ENCODE data around the gene RAB44.

Gene RAB44

GRCh38 chr6:36733300-36733699 is 35.7 kb downstream of the RAB44 start:
- DNase-seq, result no peak

DNA sequence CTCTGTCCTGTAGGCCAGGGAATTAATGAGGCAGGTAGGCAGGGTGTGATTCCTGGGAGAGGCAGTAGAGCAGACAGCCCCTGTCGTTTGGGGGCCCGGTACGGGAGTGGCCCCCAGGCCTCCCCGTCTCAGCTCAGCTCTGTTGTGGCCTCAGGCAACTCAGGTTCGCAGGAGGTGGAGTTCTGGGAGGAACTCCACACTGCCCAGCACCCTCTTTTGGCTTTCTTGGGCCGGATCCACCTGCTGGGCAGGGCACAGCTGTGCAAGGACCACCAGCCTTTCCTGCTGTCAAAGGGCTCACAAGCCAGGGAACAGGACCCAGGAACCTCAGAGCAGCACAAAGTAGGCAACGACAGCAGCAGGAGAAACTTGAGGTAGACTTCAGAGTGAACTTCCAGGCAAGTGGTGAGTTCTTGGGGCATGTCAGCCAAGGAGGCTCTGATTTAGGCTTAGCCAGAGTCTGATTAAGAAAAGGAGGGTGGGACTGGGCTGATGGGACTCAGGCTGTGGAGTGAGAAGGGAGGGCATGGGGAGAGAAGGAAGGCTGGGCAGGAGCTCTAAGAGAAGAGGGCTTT is 36.9 kb downstream of the RAB44 start:
- no peak for DNase-seq

DNA sequence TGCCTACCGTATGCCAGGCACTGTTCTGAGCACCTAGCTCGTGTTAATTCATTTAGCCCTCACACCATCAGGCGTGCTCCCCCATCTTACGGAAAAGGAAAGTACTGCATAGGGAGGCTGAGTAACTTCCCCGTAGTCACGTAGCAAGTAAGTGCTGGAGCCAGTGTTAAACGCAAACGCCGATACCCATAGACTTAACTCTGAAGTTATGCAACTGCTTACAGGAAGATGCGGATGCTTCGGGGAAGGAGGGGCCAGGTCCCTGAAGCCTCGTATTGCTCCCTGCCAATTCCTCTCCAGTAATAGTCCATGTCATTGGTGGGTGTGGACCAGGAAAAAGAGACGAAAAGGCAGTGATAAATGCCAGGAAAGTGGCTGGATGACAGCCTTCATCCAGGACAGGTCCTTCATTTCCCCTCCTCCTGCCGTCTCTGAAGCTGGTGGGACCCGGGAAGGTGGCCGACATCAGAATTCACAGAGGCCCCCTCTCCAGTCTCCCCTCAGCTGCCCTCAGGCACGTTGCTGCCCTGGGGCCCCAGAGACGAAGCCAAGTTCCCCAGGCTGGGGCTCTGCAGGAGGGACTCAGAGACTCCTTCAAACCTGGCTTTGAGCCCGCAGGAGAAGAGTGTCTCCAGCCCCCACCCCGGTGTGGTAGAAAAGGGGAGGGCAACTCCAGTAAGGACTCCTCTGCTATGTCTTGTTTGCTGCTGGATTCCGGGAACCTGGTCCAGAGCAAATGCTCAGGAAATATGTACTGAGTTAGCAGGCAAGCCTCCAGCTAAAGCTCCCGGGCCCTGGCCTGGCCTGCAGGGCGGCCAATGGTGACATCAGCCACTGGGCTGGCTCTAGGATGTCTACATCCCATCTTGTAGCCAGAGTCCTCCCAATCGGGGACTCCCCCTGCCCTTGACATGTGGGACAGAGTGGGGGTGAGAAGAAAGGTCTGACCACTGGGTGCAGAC is 37.8 kb downstream of the RAB44 start:
- no peak for DNase-seq

- no peak for DNase-seq
Observed at GRCh38 chr6:36737043-36737785, 39.6 kb downstream of the RAB44 start.

DNA sequence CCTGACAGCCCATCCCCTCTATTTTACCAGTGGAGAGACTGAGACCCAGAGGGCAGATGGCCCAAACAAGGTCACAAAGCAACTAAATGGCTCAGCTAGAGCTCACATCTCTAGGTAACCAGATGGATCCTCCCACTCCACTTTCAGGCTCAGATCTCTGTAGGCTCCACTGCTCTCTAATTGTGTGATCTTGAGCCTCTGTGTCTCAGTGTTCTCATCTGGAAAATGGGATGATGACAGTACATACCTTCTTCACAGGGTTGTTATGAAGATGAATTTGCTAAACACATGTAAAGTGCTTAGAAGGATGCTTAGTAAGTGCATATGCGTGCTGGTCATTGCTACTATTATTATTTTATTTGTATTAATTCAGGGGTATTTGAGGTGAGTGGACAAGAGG is 40.5 kb downstream of the RAB44 start:
- no peak for DNase-seq

DNA sequence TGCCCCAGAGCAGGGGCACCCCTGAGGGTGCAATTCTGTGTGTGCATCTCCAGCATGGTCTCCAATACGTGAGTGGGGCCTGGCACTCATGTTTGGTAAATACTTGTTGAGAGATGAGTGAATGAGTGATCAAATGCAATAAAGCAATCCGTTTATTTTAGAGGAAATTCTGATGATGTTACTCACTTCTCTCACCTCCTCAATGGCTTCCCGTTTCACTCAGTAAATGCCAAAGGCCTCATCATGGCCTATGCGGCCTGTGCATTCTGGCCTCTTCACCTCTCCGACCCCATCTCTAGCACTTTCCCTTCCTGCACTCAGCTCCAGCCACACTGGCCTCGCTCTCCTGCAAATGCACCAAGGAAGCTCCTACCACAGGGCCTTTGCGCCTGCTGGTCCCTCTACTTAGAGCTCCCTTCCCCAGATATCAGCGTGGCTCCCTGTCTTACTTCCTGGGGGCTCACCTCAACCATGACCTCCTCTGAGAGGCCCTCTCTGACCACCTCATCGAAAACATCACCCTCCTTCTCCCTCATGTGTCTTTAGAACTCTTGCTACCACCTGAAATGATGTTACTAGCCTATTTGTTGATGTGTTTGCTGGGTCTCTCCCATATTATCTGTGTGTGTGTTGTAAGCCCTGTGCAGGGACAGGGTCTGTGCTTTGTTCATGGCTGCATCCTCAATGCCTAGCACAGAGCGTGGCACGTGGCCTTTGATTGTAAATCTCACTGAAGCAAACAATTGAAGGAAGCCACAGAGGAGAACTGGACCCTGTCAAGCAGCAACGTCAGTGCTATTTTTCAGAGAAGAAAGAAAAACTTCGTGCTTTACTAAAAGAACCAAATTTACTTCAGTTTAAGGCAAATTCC is 42.6 kb downstream of the RAB44 start:
- no peak for DNase-seq

DNA sequence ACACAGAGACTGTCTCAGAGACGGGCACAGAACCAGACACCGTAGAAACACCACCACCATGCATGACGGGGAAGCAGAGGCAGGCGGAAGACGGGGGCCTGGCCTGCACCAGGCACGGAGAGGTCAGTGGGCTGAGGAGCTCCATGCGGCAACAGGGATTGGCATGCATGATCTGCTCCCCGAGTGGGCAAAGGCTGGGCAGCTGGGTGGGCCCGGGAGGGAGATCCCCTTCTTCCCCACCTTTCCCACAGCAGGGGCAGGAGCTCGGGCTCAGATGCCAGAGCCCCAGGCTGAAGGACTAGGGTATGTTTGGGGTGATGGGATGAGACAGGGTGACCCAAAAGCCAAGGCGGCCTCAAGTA is 43.2 kb downstream of the RAB44 start:
- DNase-seq, result no peak

DNA sequence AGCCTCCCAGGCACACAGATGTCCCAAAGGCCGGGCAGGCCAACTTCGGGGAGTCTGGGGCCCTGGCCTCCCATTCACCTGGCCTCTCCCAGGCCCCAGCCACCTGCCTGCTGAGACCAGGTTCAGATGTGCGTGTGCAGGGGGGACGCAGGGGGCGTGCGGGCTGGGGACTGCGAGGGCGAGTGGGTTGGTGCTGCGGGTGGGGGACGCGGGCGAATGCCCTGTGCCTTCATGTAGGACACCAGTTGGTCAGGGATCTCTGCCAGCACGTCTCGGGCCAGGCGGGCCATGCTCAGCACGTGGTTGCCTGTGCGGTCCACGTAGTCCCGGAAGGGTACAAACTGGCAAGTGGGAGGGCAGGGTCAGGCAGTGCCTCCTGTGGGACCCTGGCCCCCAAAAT is 44.5 kb downstream of the RAB44 start:
- no peak for DNase-seq

DNA sequence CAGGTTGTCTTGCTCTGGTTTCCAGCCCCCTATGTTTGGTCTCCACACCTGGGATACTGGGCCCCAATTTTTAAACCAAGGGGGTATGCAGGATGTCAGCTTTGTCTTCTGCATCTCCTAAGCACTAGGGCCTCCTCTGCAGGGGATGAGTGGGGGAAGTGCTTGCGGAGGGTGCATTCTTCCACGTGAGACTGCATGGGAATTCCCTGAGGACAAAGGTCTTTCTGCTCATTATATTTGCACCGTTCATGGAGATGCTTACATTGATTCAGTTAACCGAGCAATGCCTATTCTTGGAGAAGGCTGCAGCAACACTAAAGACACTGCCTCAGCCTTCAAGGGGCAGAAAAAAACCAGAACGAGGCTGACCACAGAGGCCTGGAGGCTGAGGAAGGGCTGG is 45.4 kb downstream of the RAB44 start:
- DNase-seq, result no peak

DNA sequence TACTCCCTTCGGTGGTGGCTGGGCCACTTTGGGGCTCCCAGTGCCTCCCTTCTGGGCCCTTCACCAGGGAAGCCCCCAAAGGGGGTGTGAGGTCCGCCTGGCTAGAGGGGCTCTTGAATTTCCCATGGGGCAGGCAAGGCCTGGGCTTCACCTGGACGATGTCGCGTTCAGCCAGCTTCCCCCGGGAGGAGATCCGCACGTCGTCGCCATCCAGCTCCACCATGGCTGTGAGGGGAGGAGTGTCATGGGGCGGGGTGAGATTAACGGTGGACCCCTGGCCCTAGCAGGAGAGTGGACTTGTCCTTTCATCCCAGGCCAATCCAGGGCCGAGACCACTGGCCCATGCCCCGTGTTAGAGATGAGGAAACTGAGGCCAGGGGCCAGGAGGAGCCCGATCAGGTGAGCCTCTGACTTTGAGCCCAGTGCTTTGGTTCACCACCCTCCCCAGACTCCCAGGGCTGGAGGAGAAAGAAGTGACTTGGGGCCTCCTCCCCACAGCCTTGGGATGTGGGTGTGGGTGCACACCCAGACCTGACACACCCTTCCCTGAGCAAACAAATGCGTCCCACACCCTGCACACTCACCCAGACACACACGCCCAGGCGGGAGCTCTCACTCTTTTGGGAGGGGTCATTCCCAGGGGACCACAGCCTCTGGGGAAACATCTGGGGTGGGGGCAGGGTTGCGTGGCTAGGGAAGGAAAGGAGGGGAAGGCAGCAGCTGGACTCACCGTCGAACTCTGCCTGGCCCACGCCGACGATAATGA is 46.1 kb downstream of the RAB44 start:
- no peak for DNase-seq

DNA sequence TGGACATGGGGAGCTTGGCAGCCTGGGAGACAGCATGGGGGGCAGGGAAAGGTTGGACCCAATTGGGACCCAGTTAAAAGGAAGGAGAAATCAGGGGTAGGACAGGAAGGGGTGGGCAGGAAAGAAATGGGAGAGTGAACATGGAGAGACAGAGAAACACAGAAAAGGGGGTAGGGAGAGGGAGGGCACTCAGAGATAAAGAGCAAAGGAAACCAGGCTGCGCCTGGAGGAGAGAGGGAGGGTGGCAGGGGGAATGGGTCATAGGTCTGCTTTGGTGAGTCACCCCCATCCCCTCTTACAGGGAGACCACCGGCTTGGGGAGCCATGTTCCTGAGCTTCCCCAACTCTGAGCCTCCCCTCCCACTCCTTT is 46.7 kb downstream of the RAB44 start:
- no peak for DNase-seq

- no peak for DNase-seq
Observed at GRCh38 chr6:36745283-36745682, 47.7 kb downstream of the RAB44 start.

GRCh38 chr6:36745836-36746235 is 48.2 kb downstream of the RAB44 start:
- no peak for DNase-seq

GRCh38 chr6:36746251-36746650 is 48.6 kb downstream of the RAB44 start:
- no peak for DNase-seq

DNA sequence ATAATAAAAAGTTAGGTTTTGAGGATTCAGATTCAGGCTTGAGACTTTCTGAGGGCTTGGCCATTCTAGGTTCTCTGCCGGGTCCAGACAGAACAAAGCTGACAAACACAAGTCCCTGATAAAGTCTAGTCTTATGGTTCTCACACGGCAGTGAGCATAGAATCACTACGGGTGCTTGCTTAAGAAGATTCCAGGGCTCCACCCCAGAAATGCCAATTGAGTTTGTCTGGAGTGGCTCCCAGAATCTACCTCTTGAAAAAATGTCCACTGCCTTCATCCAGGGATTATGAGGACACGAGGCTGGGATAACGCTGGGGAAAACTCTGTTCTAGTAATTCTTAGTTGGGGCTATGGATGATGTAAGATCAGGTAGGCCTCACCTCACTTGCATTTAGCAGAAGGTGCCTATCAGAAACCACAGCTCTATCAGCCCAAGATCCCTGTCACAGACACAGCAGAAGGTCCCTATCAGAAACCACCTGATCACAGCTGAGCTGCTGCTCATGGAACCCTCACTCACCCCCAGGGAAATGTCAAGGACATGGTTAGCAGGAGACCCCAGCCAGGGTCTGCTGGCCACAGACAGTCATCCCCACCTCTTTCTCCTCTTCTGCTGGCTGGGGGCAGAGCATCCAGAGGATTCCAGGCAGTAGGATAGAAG is 52.3 kb downstream of the RAB44 start:
- no peak for DNase-seq

GRCh38 chr6:36751091-36751490 is 53.5 kb downstream of the RAB44 start:
- DNase-seq, result no peak

DNA sequence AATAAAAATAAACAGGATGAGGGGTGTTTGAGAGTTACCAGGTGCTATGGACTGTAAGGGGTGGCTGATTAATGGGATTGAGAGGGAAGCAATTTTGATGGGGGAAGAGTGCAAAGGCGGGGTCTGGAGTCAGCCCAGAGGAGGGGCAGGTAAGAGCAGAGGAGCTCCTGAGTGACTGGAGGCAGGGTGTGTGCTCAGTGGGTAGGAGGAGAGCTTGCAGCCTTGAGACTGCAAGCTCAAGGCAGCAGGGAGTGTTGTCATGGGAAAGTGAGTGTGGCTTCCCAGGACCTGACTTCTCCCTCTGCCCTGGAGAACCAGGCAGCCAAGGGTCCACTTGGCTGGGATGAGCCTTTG is 54.2 kb downstream of the RAB44 start:
- DNase-seq, result no peak

- no peak for DNase-seq
Observed at GRCh38 chr6:36752187-36752885, 54.7 kb downstream of the RAB44 start.

- no peak for DNase-seq
Observed at GRCh38 chr6:36752886-36753506, 55.4 kb downstream of the RAB44 start.

- no peak for DNase-seq
Observed at GRCh38 chr6:36753671-36754405, 56.2 kb downstream of the RAB44 start.
